Activated CD4-positive, alpha-beta T cell treated with anti-CD3 and anti-CD28 coated beads, Interleukin-2, amount 10 ng/mL, durations not matched to agents 24 days and 14 days (primary cell): ENCODE results near the gene UNC45B. TPM values are rescaled to one million over a fixed set of nuclear protein-coding genes. Genes with fewer than 3 reads are reported as not detected.
A peak's percentile ranks its signal among the peaks of the same experiment; 100 is the strongest.
"Not testable (repeated sequence)": the region's sequence is repeated elsewhere in the genome, so short reads cannot be mapped to it uniquely, and the experiment has no call there.

Experiments used
- DNase-seq: peaks from one replicate; pipeline ENCODE4 v3.0.0; 2022
- H3K27ac Mint-ChIP-seq: one replicate; pipeline ENCODE4 v1.8.0; 2022; ENCODE audit warnings: mild to moderate bottlenecking, mixed read lengths
- H3K27me3 Mint-ChIP-seq: one replicate; pipeline ENCODE4 v1.8.0; 2022; ENCODE audit warnings: mixed read lengths
- H3K36me3 Mint-ChIP-seq: one replicate; pipeline ENCODE4 v1.8.0; 2022; ENCODE audit warnings: low read depth, mild to moderate bottlenecking, mixed read lengths
- H3K4me1 Mint-ChIP-seq: one replicate; pipeline ENCODE4 v1.8.0; 2021; ENCODE audit warnings: mixed read lengths
- H3K4me3 Mint-ChIP-seq: one replicate; pipeline ENCODE4 v1.8.0; 2022; ENCODE audit warnings: mild to moderate bottlenecking, moderate library complexity, mixed read lengths
- H3K9me3 Mint-ChIP-seq: one replicate; pipeline ENCODE4 v1.8.0; 2021; ENCODE audit warnings: mixed read lengths
- intact Hi-C: fragments of 100-400 bp; cut with micrococcal nuclease; formaldehyde crosslinking; loops from one replicate; pipeline ENCODE4 v1.15.1; 2023
- total RNA-seq: library from RNA; stranded (reverse); gene quantifications from 2 replicates; pipeline ENCODE4 v1.2.3, GENCODE V29; 2022

The UNC45B gene
- total RNA-seq, 1 donor from 2014 or later, result not detected

DNA sequence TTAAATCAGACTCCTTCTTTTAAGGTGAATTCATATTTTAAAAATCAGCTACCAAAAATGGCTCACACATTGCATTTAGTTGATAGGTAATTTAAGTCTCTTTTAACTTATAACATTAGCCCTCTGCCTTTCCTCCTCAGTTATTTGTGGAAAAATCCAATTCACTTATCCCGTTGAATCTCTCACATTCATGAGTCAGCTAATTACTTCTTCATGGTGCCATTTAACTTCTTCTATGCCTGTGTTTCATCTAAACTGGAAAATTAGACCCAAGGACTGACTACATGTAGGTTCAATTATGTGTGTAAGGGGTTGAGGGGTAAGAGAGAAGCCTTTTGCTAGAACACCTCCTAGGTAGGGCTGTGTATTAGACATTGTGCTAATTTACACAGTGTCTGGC, 76.8 kb downstream of the UNC45B start:
- Mint-ChIP-seq H3K4me1 (peaks cover 9% of the 10 kb centered on the region), H3K36me3 (peaks cover 24% of the 10 kb centered on the region), H3K27me3 (no peaks in the 10 kb centered on the region), H3K4me3 (no peak overlapping the region), H3K9me3 (peaks cover 7% of the 10 kb centered on the region), H3K27ac (no peak overlapping the region)
- intact Hi-C loops, result no loop called here
- DNase-seq, result no peak

DNA sequence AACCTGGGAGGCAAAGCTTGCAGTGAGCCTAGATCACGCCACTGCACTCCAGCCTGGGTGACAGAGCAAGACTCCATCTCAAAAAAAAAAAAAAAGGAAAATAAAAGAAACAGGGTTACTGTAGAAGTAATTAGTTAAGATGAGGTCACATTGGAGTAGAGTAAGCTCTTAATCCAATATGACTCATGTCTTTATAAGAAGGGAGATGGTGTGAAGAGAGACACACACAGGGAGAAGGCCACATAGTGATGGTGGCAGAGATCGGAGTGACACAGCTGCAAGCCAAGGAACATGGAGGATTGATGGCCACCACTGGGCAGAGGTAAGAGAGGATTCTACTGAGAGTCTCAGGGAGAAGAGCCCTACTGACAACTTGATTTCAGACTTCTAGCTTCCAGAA, 79.9 kb downstream of the UNC45B start:
- no peaks in the 10 kb centered on the region for H3K27me3 Mint-ChIP-seq
- intact Hi-C loops, result no loop called here
- DNase-seq, result no peak
- no peak overlapping the region for H3K4me3 Mint-ChIP-seq
- peaks cover 33% of the 10 kb centered on the region for H3K36me3 Mint-ChIP-seq
- H3K27ac Mint-ChIP-seq, result no peak overlapping the region
- H3K4me1 Mint-ChIP-seq, result peaks cover 7% of the 10 kb centered on the region
- H3K9me3 Mint-ChIP-seq, result peaks cover 17% of the 10 kb centered on the region

DNA sequence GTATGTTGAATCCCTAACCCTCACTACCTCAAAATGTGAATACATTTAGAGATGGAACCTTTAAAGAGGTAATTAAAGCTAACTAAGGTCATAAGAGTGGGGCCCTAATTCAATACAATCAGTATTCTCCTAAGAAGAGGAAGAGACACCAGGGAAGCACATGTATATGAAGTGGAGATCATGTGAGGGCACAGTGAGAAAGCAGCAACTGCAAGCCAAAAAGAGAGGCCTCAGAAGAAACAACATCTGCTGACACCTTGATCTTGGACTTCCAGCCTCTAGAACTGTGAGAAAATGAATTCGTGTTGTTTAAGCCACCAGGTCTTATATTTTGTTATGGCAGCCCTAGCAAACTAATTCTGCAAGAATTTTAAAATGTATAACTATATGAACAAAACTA, 82.0 kb downstream of the UNC45B start:
- H3K27me3 Mint-ChIP-seq, result no peaks in the 10 kb centered on the region
- intact Hi-C loops, result no loop called here
- H3K9me3 Mint-ChIP-seq, result peaks cover 10% of the 10 kb centered on the region
- H3K4me1 Mint-ChIP-seq, result peaks cover 5% of the 10 kb centered on the region
- no peak for DNase-seq
- no peak overlapping the region for H3K27ac Mint-ChIP-seq
- H3K4me3 Mint-ChIP-seq, result no peak overlapping the region
- peaks cover 23% of the 10 kb centered on the region for H3K36me3 Mint-ChIP-seq

DNA sequence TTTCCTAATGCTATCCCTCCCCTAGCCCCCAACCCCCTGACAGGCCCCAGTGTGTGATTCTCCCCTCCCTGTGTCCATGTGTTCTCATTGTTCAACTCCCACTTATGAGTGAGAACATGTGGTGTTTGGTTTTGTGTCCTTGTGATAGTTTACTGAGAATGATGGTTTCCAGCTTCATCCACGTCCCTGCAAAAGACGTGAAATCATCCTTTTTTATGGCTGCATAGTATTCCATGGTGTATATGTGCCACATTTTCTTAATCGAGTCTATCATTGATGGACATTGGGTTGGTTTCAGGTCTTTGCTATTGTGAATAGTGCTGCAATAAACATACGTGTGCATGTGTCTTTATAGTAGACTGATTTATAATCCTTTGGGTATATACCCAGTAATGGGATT, 86.7 kb downstream of the UNC45B start:
- H3K27ac Mint-ChIP-seq, intact Hi-C loops, DNase-seq, H3K27me3 Mint-ChIP-seq, H3K4me3 Mint-ChIP-seq: not testable (repeated sequence)
- Mint-ChIP-seq H3K36me3 (peaks cover 31% of the 10 kb centered on the region), H3K9me3 (peaks cover 22% of the 10 kb centered on the region), H3K4me1 (peaks cover 47% of the 10 kb centered on the region)

- H3K36me3 Mint-ChIP-seq, result peaks cover 26% of the 10 kb centered on the region
- intact Hi-C loops, result no loop called here
- H3K4me3 Mint-ChIP-seq, result no peak overlapping the region
- H3K27ac Mint-ChIP-seq, result no peak overlapping the region
- no peak for DNase-seq
- H3K4me1 Mint-ChIP-seq, result peaks cover 55% of the 10 kb centered on the region
- H3K9me3 Mint-ChIP-seq, result peaks cover 19% of the 10 kb centered on the region
- no peaks in the 10 kb centered on the region for H3K27me3 Mint-ChIP-seq
Measured at GRCh38 chr17:35235289-35235688, 87.7 kb downstream of the UNC45B start.

- intact Hi-C loops, result no loop called here
- Mint-ChIP-seq H3K27ac (no peak overlapping the region), H3K4me3 (no peak overlapping the region), H3K9me3 (peaks cover 12% of the 10 kb centered on the region), H3K27me3 (no peaks in the 10 kb centered on the region), H3K36me3 (peaks cover 20% of the 10 kb centered on the region), H3K4me1 (peaks cover 56% of the 10 kb centered on the region)
- no peak for DNase-seq
Measured at GRCh38 chr17:35235917-35236316, 88.3 kb downstream of the UNC45B start.

DNA sequence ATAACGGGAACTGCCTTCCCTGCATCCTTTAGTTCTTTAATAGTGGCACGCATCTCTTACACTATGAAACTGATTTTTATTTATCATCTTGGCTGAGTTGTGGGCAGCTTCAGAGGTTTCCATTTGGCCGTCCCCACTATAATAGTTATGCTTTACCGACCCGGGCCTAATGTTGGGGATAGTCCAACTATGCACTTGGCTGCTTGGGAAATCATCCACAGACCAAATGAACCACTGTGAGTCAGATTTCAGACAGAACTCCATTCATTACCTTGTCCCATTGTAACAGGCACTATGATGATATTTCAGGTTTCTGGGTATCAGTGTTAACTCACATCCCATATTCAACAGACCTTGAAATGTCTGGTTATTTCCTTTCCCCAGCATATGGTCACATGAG, 89.2 kb downstream of the UNC45B start:
- H3K27me3 Mint-ChIP-seq, result no peaks in the 10 kb centered on the region
- H3K36me3 Mint-ChIP-seq, result peaks cover 22% of the 10 kb centered on the region
- H3K9me3 Mint-ChIP-seq, result peaks cover 11% of the 10 kb centered on the region
- intact Hi-C loops, result no loop called here
- no peak overlapping the region for H3K27ac Mint-ChIP-seq
- DNase-seq, result no peak
- no peak overlapping the region for H3K4me3 Mint-ChIP-seq
- H3K4me1 Mint-ChIP-seq, result peaks cover 62% of the 10 kb centered on the region

GRCh38 chr17:35238821-35239220, 91.2 kb downstream of the UNC45B start:
- H3K36me3 Mint-ChIP-seq, result peaks cover 21% of the 10 kb centered on the region

More at GRCh38 chr17:35238821-35239220, 91.2 kb downstream of the UNC45B start:
- intact Hi-C loops, result loop anchor here (1.0 kb wide), 1 partner anchor 25 kb away; no protein-coding TSS in a partner anchor
- peaks cover 64% of the 10 kb centered on the region for H3K4me1 Mint-ChIP-seq
- H3K9me3 Mint-ChIP-seq, result peaks cover 11% of the 10 kb centered on the region
- H3K27ac Mint-ChIP-seq, result peak overlapping the region; percentile 84
- peak; percentile 72 for DNase-seq
- H3K4me3 Mint-ChIP-seq, result peak overlapping the region; percentile 93
- no peaks in the 10 kb centered on the region for H3K27me3 Mint-ChIP-seq

Other genes starting within 250 kb of the UNC45B start
- 0.40 and 1.3 TPM in 2 replicates for gene CCT6B, start 186.4 kb upstream of the UNC45B start, total RNA-seq
- 24.7 and 28.4 TPM in 2 replicates for gene ZNF830, start 186.3 kb upstream of the UNC45B start, total RNA-seq
- gene LIG3, start 167.3 kb upstream of the UNC45B start, total RNA-seq, result 67.2 and 67.3 TPM in 2 replicates
- gene RFFL, start 84.1 kb upstream of the UNC45B start, total RNA-seq, result 23.5 TPM in 2 replicates
- gene RAD51D, start 28.0 kb upstream of the UNC45B start, total RNA-seq, result 32.6 and 35.2 TPM in 2 replicates
- not detected in 2 replicates for gene FNDC8, start 26.2 kb upstream of the UNC45B start, total RNA-seq
- 45.3 and 47.9 TPM in 2 replicates for gene NLE1, start 5.5 kb upstream of the UNC45B start, total RNA-seq
- 0.09 TPM in 1 of 2 replicates, not detected in the other for gene SLC35G3, start 46.6 kb downstream of the UNC45B start, total RNA-seq
- 6.9 and 8.9 TPM in 2 replicates for gene SLFN5, start 95.3 kb downstream of the UNC45B start, total RNA-seq
- 72.3 and 73.6 TPM in 2 replicates for gene SLFN11, start 225.8 kb downstream of the UNC45B start, total RNA-seq